ENCODE measurements around the gene CETN3. TPM values are rescaled to one million over a fixed set of nuclear protein-coding genes. Genes with fewer than 3 reads are reported as not detected.
"Not testable (repeated sequence)": the region's sequence is repeated elsewhere in the genome, so short reads cannot be mapped to it uniquely, and the experiment has no call there.

Gene CETN3
- total RNA-seq, 1 experiment from 2014 or later = 48.4 TPM

DNA sequence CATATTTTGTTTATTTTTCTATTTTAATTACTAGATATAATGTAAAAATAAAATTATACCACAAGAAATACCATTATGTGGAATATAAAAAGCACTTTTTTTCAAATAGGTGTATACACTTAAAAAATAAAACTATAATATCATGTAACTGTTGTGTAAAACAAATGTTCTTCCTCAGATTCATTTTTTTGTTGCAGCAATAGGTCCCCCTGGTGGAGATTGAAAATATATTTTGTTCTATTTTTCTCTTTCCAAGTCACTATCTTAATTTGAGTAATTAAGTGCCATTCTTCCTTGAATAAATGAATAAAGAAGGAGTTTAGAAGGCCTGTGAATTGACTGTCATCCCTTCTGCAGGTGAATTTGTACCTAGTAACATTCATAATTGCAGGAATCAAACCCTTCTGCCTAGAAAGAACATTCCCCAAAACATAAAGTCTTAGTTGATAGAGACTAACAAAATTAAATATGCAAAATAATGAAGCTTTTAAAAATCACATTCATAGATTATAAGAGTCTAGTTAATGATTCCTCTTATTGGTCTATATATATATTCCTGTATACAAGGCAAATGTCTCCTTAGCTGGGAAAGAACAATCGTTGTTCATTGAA lies 23.4 kb downstream of the CETN3 start:
- in situ Hi-C loops (cut with HindIII; ENCODE audit: low sequenced_read_pairs) = no loop called here
- no peak for DNase-seq (ENCODE audit: low spot score)

DNA sequence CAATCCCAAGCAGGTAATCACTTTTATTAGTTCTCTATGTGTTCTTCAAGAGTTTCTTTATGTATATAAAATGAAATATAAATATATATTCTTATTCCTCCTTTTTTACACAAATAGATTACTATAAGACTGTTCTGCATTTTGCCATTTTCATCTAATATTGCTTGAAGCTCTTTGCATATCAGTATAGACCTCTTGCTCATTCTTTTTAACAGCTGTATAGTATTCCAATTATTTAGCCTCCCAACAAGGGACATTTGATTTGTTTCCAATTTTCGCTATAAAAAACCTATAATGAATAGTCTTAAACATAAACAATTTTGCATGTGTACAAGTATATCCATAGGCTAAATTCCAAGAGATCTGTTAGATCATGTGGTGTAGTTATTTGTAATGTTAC lies 25.2 kb downstream of the CETN3 start:
- in situ Hi-C loops (cut with HindIII; ENCODE audit: low sequenced_read_pairs) = no loop called here

DNA sequence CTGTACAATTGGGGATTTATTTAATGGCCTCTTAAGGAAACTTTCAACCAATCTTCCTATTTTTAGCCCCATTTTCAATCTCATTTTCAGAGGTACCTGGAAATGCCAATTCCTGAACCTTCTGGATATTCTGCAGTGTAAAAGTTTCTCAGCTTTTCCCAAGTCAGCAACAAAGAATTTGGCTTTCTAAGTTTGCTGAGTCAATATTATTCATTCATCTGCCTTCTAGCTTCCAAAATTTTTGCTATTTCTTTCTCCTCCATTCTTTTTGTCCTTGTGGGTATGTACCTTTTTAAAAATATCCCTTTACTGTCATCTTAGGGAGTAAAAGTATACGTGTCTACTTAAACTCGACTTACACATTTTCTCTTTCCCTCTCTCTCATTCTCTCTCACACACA lies 25.7 kb downstream of the CETN3 start:
- no peak for DNase-seq (ENCODE audit: low spot score)
- in situ Hi-C loops (cut with HindIII; ENCODE audit: low sequenced_read_pairs) = no loop called here

More for the DNA sequence above, 25.2 kb downstream of the CETN3 start:
- no peak for DNase-seq (ENCODE audit: low spot score)

- in situ Hi-C loops (cut with HindIII; ENCODE audit: low sequenced_read_pairs) = no loop called here
- no peak for DNase-seq (ENCODE audit: low spot score)
Observed at GRCh38 chr5:90381213-90381929, 28.2 kb downstream of the CETN3 start.

- DNase-seq (ENCODE audit: low spot score) = no peak
- in situ Hi-C loops (cut with HindIII; ENCODE audit: low sequenced_read_pairs) = no loop called here
Observed at GRCh38 chr5:90379652-90380051, 29.9 kb downstream of the CETN3 start.

GRCh38 chr5:90378752-90379151 lies 30.8 kb downstream of the CETN3 start:
- no peak for DNase-seq (ENCODE audit: low spot score)
- in situ Hi-C loops (cut with HindIII; ENCODE audit: low sequenced_read_pairs) = no loop called here

DNA sequence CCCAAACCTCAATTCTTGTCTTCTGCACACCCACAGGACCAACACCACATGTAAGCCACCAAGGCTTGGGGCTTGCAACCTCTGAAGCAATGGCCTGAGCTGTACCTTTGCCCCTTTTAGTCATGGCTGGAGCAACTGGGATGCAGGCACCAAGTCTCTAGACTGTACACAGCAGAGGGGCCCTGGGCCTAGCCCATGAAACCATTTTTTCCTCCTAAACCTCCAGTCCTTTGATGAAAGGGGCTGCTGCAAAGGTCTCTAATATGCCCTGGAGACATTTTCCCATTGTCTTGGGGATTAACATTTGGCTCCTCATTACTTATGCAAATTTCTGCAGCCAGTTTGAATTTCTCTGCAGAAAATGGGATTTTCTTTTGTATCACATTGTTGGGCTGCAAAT lies 38.3 kb downstream of the CETN3 start:
- in situ Hi-C loops (cut with HindIII; ENCODE audit: low sequenced_read_pairs); DNase-seq (ENCODE audit: low spot score): not testable (repeated sequence)

DNA sequence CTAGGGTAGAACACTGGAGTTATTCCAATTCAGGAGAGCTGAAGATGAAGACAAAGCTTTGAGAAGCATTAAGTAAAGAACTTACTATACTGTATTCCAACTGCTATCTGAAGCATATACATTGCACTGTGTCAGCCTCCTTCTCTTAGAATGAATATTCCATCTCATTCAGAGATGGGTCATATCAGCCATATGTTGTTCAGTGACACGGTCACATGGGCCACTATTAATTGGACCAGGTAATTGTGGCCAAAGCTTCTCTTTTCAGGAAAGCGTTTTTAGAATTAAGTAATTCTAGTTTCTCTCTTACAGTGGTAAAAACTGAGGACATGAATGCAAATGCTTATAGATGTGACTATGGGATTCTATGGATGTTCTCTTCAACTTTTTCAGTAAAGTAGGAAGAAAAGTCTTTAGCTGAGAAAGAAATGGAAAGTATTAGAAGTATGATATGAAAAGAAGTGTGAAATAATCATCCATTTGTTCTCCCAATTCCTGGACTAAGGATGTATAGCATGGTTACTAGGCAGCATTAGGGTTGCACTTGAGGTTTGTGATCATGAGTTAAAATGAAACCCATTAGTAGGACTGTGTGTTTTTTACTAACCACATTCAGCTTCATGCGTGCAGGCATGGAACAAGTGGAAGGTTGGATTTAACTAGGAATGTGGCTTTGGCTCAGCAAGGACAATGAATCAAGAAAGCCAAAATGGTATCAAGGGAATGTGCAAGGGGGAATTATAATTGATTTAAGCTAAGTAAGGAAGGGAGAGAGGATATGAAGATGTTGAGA lies 40.9 kb downstream of the CETN3 start:
- DNase-seq (ENCODE audit: low spot score) = no peak
- in situ Hi-C loops (cut with HindIII; ENCODE audit: low sequenced_read_pairs) = no loop called here

DNA sequence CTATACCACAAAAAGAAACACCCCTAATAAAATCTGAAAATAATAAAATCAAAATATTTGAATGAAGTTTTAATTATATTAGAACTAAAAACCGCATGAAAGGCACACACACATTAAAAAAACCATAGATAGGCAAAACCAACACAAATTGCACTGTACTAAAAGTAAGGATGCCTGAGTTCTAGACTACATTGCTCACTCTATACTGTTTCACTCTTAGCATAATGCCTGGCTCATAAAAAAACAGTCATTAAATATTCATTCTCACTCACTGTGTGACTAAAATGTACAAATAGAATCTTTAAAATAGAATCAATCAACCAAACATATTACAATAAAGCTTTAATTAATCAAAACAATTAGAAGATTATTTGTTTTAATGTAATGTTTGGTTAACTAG lies 41.7 kb downstream of the CETN3 start:
- in situ Hi-C loops (cut with HindIII; ENCODE audit: low sequenced_read_pairs) = no loop called here
- no peak for DNase-seq (ENCODE audit: low spot score)

- DNase-seq (ENCODE audit: low spot score) = no peak
- in situ Hi-C loops (cut with HindIII; ENCODE audit: low sequenced_read_pairs) = no loop called here
Observed at GRCh38 chr5:90366948-90367347, 42.6 kb downstream of the CETN3 start.

DNA sequence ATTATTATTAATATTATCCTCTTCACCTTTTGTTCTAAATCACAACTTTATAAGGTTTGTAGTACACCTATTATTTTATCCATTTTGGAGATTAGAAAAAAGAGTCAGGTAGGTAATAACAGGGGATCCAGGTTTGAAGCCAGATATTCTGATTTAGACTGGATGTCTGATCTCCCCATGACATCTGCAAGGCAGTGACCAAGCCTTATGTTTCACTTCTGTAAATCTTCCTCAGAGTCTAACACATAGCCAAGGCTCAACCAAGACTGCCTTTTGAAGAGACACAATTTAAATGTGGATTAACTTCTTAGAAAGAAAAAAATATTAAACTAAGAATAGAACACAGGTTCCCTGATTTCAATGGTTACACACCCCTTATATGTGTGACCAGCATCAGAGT lies 44.2 kb downstream of the CETN3 start:
- DNase-seq (ENCODE audit: low spot score) = no peak
- in situ Hi-C loops (cut with HindIII; ENCODE audit: low sequenced_read_pairs) = no loop called here

- no peak for DNase-seq (ENCODE audit: low spot score)
- in situ Hi-C loops (cut with HindIII; ENCODE audit: low sequenced_read_pairs) = no loop called here
Observed at GRCh38 chr5:90359073-90359920, 50.3 kb downstream of the CETN3 start.

DNA sequence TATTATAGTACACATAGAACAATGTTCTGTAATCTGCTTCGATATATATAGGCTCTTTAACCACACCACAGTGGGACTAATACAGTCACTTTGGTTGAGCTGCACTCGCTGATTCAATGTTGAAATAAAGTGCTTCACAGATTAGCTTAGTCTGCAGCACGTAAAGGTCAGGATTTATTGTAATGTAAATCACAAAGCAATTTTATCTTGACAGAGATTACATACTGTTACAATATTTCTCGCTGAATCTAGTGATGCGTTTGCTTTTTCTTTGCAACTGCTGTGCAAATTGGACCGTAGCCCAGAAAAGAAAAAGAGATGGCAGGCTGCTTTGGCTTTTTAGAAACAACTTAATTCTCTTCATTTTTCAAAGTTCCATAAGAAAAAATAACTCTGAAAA lies 52.9 kb downstream of the CETN3 start:
- peak; percentile 10 for DNase-seq (ENCODE audit: low spot score)
- in situ Hi-C loops (cut with HindIII; ENCODE audit: low sequenced_read_pairs) = no loop called here

- no peak for DNase-seq (ENCODE audit: low spot score)
- in situ Hi-C loops (cut with HindIII; ENCODE audit: low sequenced_read_pairs) = no loop called here
Observed at GRCh38 chr5:90356176-90356575, 53.4 kb downstream of the CETN3 start.

DNA sequence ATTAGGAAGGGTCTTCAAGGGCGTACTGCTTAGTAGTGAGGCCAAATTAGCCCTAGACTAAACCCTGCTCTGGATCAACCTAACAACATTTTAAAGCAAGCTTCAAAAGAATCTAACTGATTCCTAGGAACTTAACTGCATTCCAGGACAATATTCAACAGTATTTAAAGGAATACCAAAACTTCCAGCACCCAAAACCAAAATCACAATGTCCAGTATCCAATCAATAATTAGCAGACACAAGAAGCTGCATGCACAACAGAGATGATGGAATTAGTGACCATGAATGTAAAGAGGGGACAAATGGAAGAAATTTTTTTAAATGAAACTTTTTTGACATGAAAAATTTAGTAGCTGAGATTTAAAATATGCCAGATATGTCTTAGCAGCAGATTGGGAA lies 53.9 kb downstream of the CETN3 start:
- no peak for DNase-seq (ENCODE audit: low spot score)
- in situ Hi-C loops (cut with HindIII; ENCODE audit: low sequenced_read_pairs) = no loop called here

DNA sequence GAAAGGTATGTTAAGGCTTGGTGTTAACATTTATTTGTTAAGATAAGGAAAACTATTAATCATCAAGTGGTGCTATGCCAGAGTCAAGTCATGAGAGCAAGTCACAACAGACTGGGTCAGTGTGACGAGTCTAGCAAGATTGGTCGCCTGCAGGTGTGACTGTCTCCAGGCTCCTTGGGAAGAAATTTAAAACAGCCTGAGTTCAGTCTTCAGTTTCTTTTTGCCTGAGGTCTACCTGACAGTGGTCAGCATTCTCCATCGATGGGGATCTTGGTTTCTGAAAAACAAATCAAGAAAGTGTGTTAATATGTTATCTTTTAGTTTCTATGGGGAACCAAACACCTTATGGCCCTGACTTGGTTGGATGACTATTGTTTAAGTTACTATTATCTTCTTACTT lies 56.3 kb downstream of the CETN3 start:
- in situ Hi-C loops (cut with HindIII; ENCODE audit: low sequenced_read_pairs) = no loop called here
- no peak for DNase-seq (ENCODE audit: low spot score)

GRCh38 chr5:90351101-90351500 lies 58.5 kb downstream of the CETN3 start:
- in situ Hi-C loops (cut with HindIII; ENCODE audit: low sequenced_read_pairs) = no loop called here
- no peak for DNase-seq (ENCODE audit: low spot score)

- in situ Hi-C loops (cut with HindIII; ENCODE audit: low sequenced_read_pairs) = no loop called here
- no peak for DNase-seq (ENCODE audit: low spot score)
Observed at GRCh38 chr5:90347462-90347861, 62.1 kb downstream of the CETN3 start.

DNA sequence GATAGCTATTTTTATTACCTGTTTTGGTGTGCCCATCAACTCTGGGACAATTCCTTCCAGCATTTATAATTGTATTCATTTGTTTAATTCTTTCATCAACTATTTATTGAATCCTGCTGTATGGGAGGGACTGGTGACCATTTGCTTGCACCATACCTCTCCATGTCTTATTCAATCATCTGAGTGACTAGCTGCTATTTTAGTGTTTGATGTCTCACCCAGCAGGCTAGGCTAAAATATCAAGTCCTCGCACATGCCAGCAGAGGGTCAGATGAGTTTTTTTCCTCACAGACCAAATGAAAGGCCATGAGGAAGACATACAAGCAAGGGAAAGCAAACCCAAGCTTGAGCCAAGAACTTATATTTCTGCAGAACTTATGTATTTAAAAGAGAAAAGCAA lies 63.9 kb downstream of the CETN3 start:
- no peak for DNase-seq (ENCODE audit: low spot score)
- in situ Hi-C loops (cut with HindIII; ENCODE audit: low sequenced_read_pairs) = no loop called here

- in situ Hi-C loops (cut with HindIII; ENCODE audit: low sequenced_read_pairs) = no loop called here
- DNase-seq (ENCODE audit: low spot score) = peak; percentile 5
Observed at GRCh38 chr5:90344689-90345088, 64.9 kb downstream of the CETN3 start.
